ENCODE measurements around the gene SOX6. TPM values are rescaled to one million over a fixed set of nuclear protein-coding genes. Genes with fewer than 3 reads are reported as not detected.

SOX6 gene
- total and polyA plus RNA-seq, 2 donors (not counting 3 experiments of a cell fraction or from before 2014, with no cell fraction given), result 0.14 to 3.7 TPM

DNA sequence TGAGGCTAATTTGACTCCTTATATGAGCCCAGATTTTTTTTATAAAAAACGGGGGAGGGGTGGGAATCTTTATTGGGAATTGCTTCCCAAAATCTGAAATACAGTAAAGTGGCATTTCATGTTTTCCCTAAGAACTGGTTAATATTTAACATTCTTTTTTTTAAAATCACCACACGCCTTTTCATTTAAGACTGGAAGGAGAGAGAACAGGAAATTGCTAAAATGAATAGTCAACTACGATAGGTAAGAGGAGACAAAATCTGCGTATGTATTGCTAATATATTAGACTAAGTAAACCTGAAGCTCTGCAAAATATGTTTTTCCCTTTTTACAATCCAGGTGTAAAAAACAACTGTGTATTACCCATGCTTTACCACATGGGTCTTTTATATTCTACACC, 57.0 kb downstream of the SOX6 start:
- no peaks in the 10 kb centered on the region for H3K4me1 ChIP-seq (ENCODE audit: control insufficient read depth, extremely low read depth, insufficient read depth, low read length)
- BruUV-seq (replicated peaks), result no TSS peak
- H3K27me3 ChIP-seq (ENCODE audit: control insufficient read depth in 2 of 2, insufficient read depth in 2 of 2, low read length in 2 of 2), result no peaks in the 10 kb centered on the region
- FAIRE-seq (no peak), DNase-seq (ENCODE audit: low read depth, low spot score) (no peak)
- H2AFZ ChIP-seq (ENCODE audit: low read depth, low read length), result no peak overlapping the region
- no peak overlapping the region for H3K9ac ChIP-seq (replicated peaks; ENCODE audit: extremely low read depth, insufficient read depth, low read length)
- no peaks in the 10 kb centered on the region for H3K79me2 ChIP-seq (ENCODE audit: control insufficient read depth, insufficient read depth, low read length)
- TF ChIP-seq GATA2 (IDR thresholded peaks at IDR 0.05; ENCODE audit: insufficient read depth, insufficient read length, low read depth, low read length) (no peak), JUN (IDR thresholded peaks at IDR 0.05; ENCODE audit: borderline replicate concordance, insufficient read depth, insufficient read length, low read depth) (no peak), FOS (IDR thresholded peaks at IDR 0.05; ENCODE audit: borderline replicate concordance, insufficient read depth, low read length) (no peak), POLR2A (IDR thresholded peaks at IDR 0.05; ENCODE audit: low read depth, low read length) (no peak)
- TF ChIP-seq, protein P1, sequence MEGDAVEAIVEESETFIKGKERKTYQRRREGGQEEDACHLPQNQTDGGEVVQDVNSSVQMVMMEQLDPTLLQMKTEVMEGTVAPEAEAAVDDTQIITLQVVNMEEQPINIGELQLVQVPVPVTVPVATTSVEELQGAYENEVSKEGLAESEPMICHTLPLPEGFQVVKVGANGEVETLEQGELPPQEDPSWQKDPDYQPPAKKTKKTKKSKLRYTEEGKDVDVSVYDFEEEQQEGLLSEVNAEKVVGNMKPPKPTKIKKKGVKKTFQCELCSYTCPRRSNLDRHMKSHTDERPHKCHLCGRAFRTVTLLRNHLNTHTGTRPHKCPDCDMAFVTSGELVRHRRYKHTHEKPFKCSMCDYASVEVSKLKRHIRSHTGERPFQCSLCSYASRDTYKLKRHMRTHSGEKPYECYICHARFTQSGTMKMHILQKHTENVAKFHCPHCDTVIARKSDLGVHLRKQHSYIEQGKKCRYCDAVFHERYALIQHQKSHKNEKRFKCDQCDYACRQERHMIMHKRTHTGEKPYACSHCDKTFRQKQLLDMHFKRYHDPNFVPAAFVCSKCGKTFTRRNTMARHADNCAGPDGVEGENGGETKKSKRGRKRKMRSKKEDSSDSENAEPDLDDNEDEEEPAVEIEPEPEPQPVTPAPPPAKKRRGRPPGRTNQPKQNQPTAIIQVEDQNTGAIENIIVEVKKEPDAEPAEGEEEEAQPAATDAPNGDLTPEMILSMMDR (IDR thresholded peaks at IDR 0.05; ENCODE audit: extremely low read depth in 1 of 2, insufficient read depth in 1 of 2, low read depth in 1 of 2, low read length in 2 of 2), result no peak
- CTCF ChIA-PET, result interaction anchor here (0.9 to 2.0 kb wide), 2 partner anchors 12 to 26 kb away, joined by 3 to 4 read pairs; no protein-coding TSS in a partner anchor
- POLR2A ChIA-PET, result no interaction called here
- H3K27ac ChIP-seq (ENCODE audit: insufficient read depth, low read depth, low read length), result no peak overlapping the region
- H3K4me2 ChIP-seq (ENCODE audit: insufficient read depth, low read length), result no peak overlapping the region
- no peaks in the 10 kb centered on the region for H3K9me1 ChIP-seq (replicated peaks; ENCODE audit: control insufficient read depth, extremely low read depth, insufficient read depth, low read length)
- dilution Hi-C loops (cut with MboI; ENCODE audit: extremely low pct_ligation_motif_present, low sequenced_read_pairs) (no loop called here), intact Hi-C loops (cut with micrococcal nuclease) (no loop called here)
- no peak overlapping the region for H3K4me3 ChIP-seq (replicated peaks in 1 of 3; ENCODE audit: insufficient read depth in 1 of 3, low read depth in 1 of 3, low read length in 3 of 3)
- H4K20me1 ChIP-seq (replicated peaks; ENCODE audit: control insufficient read depth, extremely low read depth, insufficient read depth, low read length), result no peaks in the 10 kb centered on the region
- H3K36me3 ChIP-seq (ENCODE audit: control insufficient read depth in 2 of 2, extremely low read depth in 1 of 2, insufficient read depth in 2 of 2, low read length in 2 of 2), result no peaks in the 10 kb centered on the region
- H3K9me3 ChIP-seq (replicated peaks; ENCODE audit: control insufficient read depth, insufficient read depth, low read length), result no peaks in the 10 kb centered on the region

GRCh38 chr11:16297332-16297731, 59.0 kb downstream of the SOX6 start:
- no peaks in the 10 kb centered on the region for H3K27me3 ChIP-seq (ENCODE audit: control insufficient read depth in 2 of 2, insufficient read depth in 2 of 2, low read length in 2 of 2)
- DNase-seq (ENCODE audit: low read depth, low spot score) (no peak), FAIRE-seq (no peak)
- H4K20me1 ChIP-seq (replicated peaks; ENCODE audit: control insufficient read depth, extremely low read depth, insufficient read depth, low read length), result no peaks in the 10 kb centered on the region
- POLR2A ChIA-PET, result no interaction called here
- CTCF ChIA-PET, result no interaction called here
- TF ChIP-seq FOS (IDR thresholded peaks at IDR 0.05; ENCODE audit: borderline replicate concordance, insufficient read depth, low read length) (no peak), JUN (IDR thresholded peaks at IDR 0.05; ENCODE audit: borderline replicate concordance, insufficient read depth, insufficient read length, low read depth) (no peak), GATA2 (IDR thresholded peaks at IDR 0.05; ENCODE audit: insufficient read depth, insufficient read length, low read depth, low read length) (no peak), MYC (IDR thresholded peaks at IDR 0.05; ENCODE audit: low read depth, low read length) (no peak), POLR2AphosphoS5 (IDR thresholded peaks at IDR 0.05; ENCODE audit: insufficient read depth, low read depth, low read length) (no peak), POLR2A (IDR thresholded peaks at IDR 0.05; ENCODE audit: low read depth, low read length) (no peak), EZH2 (IDR thresholded peaks at IDR 0.05; ENCODE audit: borderline replicate concordance, low read depth, low read length, severe bottlenecking) (no peak), MAX (IDR thresholded peaks at IDR 0.05; ENCODE audit: insufficient read depth, insufficient read length) (no peak)
- TF ChIP-seq, protein P1 (IDR thresholded peaks at IDR 0.05; ENCODE audit: extremely low read depth in 1 of 2, insufficient read depth in 1 of 2, low read depth in 1 of 2, low read length in 2 of 2), result no peak
- BruUV-seq (replicated peaks), result no TSS peak
- no peaks in the 10 kb centered on the region for H3K9me1 ChIP-seq (replicated peaks; ENCODE audit: control insufficient read depth, extremely low read depth, insufficient read depth, low read length)
- intact Hi-C loops (cut with micrococcal nuclease), result no loop called here
- no peaks in the 10 kb centered on the region for H3K79me2 ChIP-seq (ENCODE audit: control insufficient read depth, insufficient read depth, low read length)
- dilution Hi-C loops (cut with MboI; ENCODE audit: extremely low pct_ligation_motif_present, low sequenced_read_pairs), result no loop called here
- no peak overlapping the region for H3K27ac ChIP-seq (ENCODE audit: insufficient read depth, low read depth, low read length)
- H3K36me3 ChIP-seq (ENCODE audit: control insufficient read depth in 2 of 2, extremely low read depth in 1 of 2, insufficient read depth in 2 of 2, low read length in 2 of 2), result no peaks in the 10 kb centered on the region
- no peaks in the 10 kb centered on the region for H3K9me3 ChIP-seq (replicated peaks; ENCODE audit: control insufficient read depth, insufficient read depth, low read length)
- no peak overlapping the region for H3K4me2 ChIP-seq (ENCODE audit: insufficient read depth, low read length)
- H2AFZ ChIP-seq (ENCODE audit: low read depth, low read length), result no peak overlapping the region
- no peak overlapping the region for H3K9ac ChIP-seq (replicated peaks; ENCODE audit: extremely low read depth, insufficient read depth, low read length)
- H3K4me1 ChIP-seq (ENCODE audit: control insufficient read depth, extremely low read depth, insufficient read depth, low read length), result no peaks in the 10 kb centered on the region
- H3K4me3 ChIP-seq (replicated peaks in 1 of 3; ENCODE audit: insufficient read depth in 1 of 3, low read depth in 1 of 3, low read length in 3 of 3), result no peak overlapping the region
